ENCODE measurements around the gene ACADS.

GRCh38 chr12:120771097-120771496, 45.5 kb downstream of the ACADS start:
- no peak for TF ChIP-seq CTCF (IDR thresholded peaks at IDR 0.05; ENCODE audit: low read length)
- no peak for TF ChIP-seq EZH2 (IDR thresholded peaks at IDR 0.05; ENCODE audit: borderline replicate concordance, low read length)
